ENCODE results near the gene BST1. TPM values are rescaled to one million over a fixed set of nuclear protein-coding genes. Genes with fewer than 3 reads are reported as not detected.

Gene BST1
- total RNA-seq, 1 experiment from 2014 or later, result 3.0 TPM

DNA sequence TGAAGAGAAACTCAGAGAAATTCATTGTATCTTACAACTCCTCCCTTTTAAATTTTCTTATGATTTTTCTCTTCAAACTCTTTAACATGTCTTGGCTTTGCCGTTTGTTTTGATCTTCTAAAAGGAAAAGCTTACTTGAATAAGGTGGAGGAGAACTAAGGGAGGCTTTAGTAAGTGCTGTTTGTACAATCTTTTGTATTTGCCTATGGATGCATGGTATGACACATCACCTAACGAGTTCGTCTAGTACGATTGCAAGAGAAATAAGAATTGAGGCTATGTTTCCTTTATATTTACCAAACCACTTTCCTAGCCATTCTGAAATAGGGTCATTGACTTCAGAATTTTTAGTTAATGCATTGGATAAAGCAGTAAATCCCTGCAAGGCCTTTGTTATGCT is 8.4 kb upstream of the BST1 start:
- DNase-seq (ENCODE audit: low read depth, low spot score) (no peak), ATAC-seq (no peak)
- intact Hi-C loops (cut with micrococcal nuclease; ENCODE audit: unreplicated experiment) (no loop called here), in situ Hi-C loops (cut with HindIII; ENCODE audit: low pct_unique_long_range_greater_than_20kb, low sequenced_read_pairs) (no loop called here)
- no peak overlapping the region for H3K27ac ChIP-seq (ENCODE audit: low read length)
- no peaks in the 10 kb centered on the region for H3K36me3 ChIP-seq (ENCODE audit: control insufficient read depth, insufficient read depth, low read length)
- H3K9me3 ChIP-seq (ENCODE audit: control insufficient read depth, insufficient read depth, low read depth, low read length), result no peaks in the 10 kb centered on the region
- BruUV-seq (replicated peaks), result no TSS peak
- no peaks in the 10 kb centered on the region for H3K4me1 ChIP-seq (ENCODE audit: control insufficient read depth, insufficient read depth, low read length)
- no peaks in the 10 kb centered on the region for H3K27me3 ChIP-seq (ENCODE audit: control insufficient read depth, insufficient read depth, low read length)
- CTCF ChIA-PET, result no interaction called here
- H3K4me3 ChIP-seq (ENCODE audit: low read depth in 2 of 2, low read length in 2 of 2), result no peak overlapping the region
- TF ChIP-seq SIN3A (IDR thresholded peaks at IDR 0.05; ENCODE audit: borderline replicate concordance, insufficient read depth, low read depth, low read length), result no peak
- TF ChIP-seq TCF7L2 (IDR thresholded peaks at IDR 0.05; ENCODE audit: low read depth, low read length), result no peak
- POLR2A ChIA-PET, result interaction anchor here (0.6 kb wide), 1 partner anchor 49 kb away, joined by 4 read pairs; no protein-coding TSS in a partner anchor

DNA sequence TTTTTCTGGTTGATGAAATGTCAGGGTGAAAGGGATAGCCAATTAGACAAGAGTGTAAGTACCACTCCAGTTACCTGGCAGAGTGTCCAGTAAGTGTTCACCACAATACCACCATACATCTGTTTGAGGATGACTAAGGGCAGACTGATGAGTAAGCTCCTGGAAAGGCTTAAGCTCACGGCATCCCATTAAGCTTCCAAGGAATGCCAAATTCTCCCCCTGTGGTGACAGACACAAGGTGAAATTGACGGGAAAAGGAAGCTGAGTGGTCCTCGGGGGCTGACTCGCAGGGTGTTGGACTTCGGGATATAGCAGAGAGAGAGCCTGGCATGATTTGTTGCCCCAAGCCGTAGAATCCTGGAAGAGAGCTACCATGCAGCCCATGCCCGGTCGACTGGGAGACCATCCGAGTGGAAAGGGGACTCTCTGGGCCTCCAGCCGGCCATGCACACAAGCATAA is 7.6 kb upstream of the BST1 start:
- intact Hi-C loops (cut with micrococcal nuclease; ENCODE audit: unreplicated experiment), result no loop called here
- H3K27ac ChIP-seq (ENCODE audit: low read length), result no peak overlapping the region
- H3K4me3 ChIP-seq (ENCODE audit: low read depth in 2 of 2, low read length in 2 of 2), result no peak overlapping the region
- DNase-seq (ENCODE audit: low read depth, low spot score) (no peak), ATAC-seq (peak; percentile 84)
- in situ Hi-C loops (cut with HindIII; ENCODE audit: low pct_unique_long_range_greater_than_20kb, low sequenced_read_pairs), result no loop called here
- no peaks in the 10 kb centered on the region for H3K4me1 ChIP-seq (ENCODE audit: control insufficient read depth, insufficient read depth, low read length)
- CTCF ChIA-PET, result no interaction called here
- no TSS peak for BruUV-seq (replicated peaks)
- H3K9me3 ChIP-seq (ENCODE audit: control insufficient read depth, insufficient read depth, low read depth, low read length), result no peaks in the 10 kb centered on the region
- no peak for TF ChIP-seq REST (IDR thresholded peaks at IDR 0.05; ENCODE audit: insufficient read depth in 1 of 2, low read depth in 2 of 2, low read length in 1 of 2)
- no peak for TF ChIP-seq POLR2AphosphoS5 (IDR thresholded peaks at IDR 0.05; ENCODE audit: low read depth, low read length)
- no peak for TF ChIP-seq TCF7L2 (IDR thresholded peaks at IDR 0.05; ENCODE audit: low read depth, low read length)
- no peak for TF ChIP-seq SIN3A (IDR thresholded peaks at IDR 0.05; ENCODE audit: borderline replicate concordance, insufficient read depth, low read depth, low read length)
- no peak for TF ChIP-seq CTCF (IDR thresholded peaks at IDR 0.05)
- no peaks in the 10 kb centered on the region for H3K36me3 ChIP-seq (ENCODE audit: control insufficient read depth, insufficient read depth, low read length)
- POLR2A ChIA-PET, result interaction anchor here (0.6 kb wide), 1 partner anchor 48 kb away, joined by 4 read pairs; no protein-coding TSS in a partner anchor
- H3K27me3 ChIP-seq (ENCODE audit: control insufficient read depth, insufficient read depth, low read length), result no peaks in the 10 kb centered on the region

GRCh38 chr4:15695729-15696128 is 7.1 kb upstream of the BST1 start:
- intact Hi-C loops (cut with micrococcal nuclease; ENCODE audit: unreplicated experiment) (no loop called here), in situ Hi-C loops (cut with HindIII; ENCODE audit: low pct_unique_long_range_greater_than_20kb, low sequenced_read_pairs) (no loop called here)
- no TSS peak for BruUV-seq (replicated peaks)
- ChIA-PET CTCF (no interaction called here), POLR2A (no interaction called here)
- no peak for DNase-seq (ENCODE audit: low read depth, low spot score)
- no peak for ATAC-seq
- no peak overlapping the region for H3K27ac ChIP-seq (ENCODE audit: low read length)
- no peak overlapping the region for H3K4me3 ChIP-seq (ENCODE audit: low read depth in 2 of 2, low read length in 2 of 2)
- H3K27me3 ChIP-seq (ENCODE audit: control insufficient read depth, insufficient read depth, low read length), result no peaks in the 10 kb centered on the region
- H3K4me1 ChIP-seq (ENCODE audit: control insufficient read depth, insufficient read depth, low read length), result no peaks in the 10 kb centered on the region
- H3K9me3 ChIP-seq (ENCODE audit: control insufficient read depth, insufficient read depth, low read depth, low read length), result no peaks in the 10 kb centered on the region
- no peaks in the 10 kb centered on the region for H3K36me3 ChIP-seq (ENCODE audit: control insufficient read depth, insufficient read depth, low read length)
- TF ChIP-seq CTCF (IDR thresholded peaks at IDR 0.05) (no peak), SIN3A (IDR thresholded peaks at IDR 0.05; ENCODE audit: borderline replicate concordance, insufficient read depth, low read depth, low read length) (no peak), POLR2AphosphoS5 (IDR thresholded peaks at IDR 0.05; ENCODE audit: low read depth, low read length) (no peak), REST (IDR thresholded peaks at IDR 0.05; ENCODE audit: insufficient read depth in 1 of 2, low read depth in 2 of 2, low read length in 1 of 2) (no peak), TCF7L2 (IDR thresholded peaks at IDR 0.05; ENCODE audit: low read depth, low read length) (no peak)
